OCI-LY7 (cell line): ENCODE results near the gene MTUS2. TPM values are rescaled to one million over a fixed set of nuclear protein-coding genes. Genes with fewer than 3 reads are reported as not detected.

Experiments
- BruUV-seq: library from RNA; stranded (reverse); fragments of 400-500 nt; replicated peaks from 2 replicates; lab custom pipeline; 2021; lab: Mats Ljungman, UMichigan
- CTCF ChIA-PET: fragments of 300-600 bp; sonication (Branson Sonifier 250); formaldehyde crosslinking; loops from one replicate; lab custom pipeline; 2022; ENCODE audit warnings: antibody characterized with exemption; ENCODE audit not compliant: unreplicated experiment; lab: Charles Lee
- POLR2A ChIA-PET: fragments of 300-600 bp; sonication (Branson Sonifier 250); formaldehyde crosslinking; loops from one replicate; lab custom pipeline; 2022; ENCODE audit warnings: antibody characterized with exemption; lab: Charles Lee
- DNase-seq: peaks from one replicate; pipeline ENCODE4 v3.0.0-alpha.2; 2015; ENCODE audit warnings: low spot score
- H2AFZ ChIP-seq: fragments of 200-600 bp; sonication (generic), shearing (Covaris generic); 2 replicates; pipeline ENCODE4 v1.6.1; 2014; ENCODE audit warnings: mild to moderate bottlenecking, antibody characterized with exemption, low read length, moderate library complexity
- H3K27ac ChIP-seq: fragments of 200-600 bp; sonication (generic); 2 replicates; pipeline ENCODE4 v1.5.1; 2014; ENCODE audit warnings: mixed run types, low read depth, mild to moderate bottlenecking, moderate library complexity, low read length, inconsistent platforms; ENCODE audit not compliant: poor library complexity, severe bottlenecking
- H3K36me3 ChIP-seq: fragments of 200-600 bp; sonication (generic); 2 replicates; pipeline ENCODE4 v1.6.1; 2014; ENCODE audit warnings: mild to moderate bottlenecking, antibody characterized with exemption, low read length, moderate library complexity, mixed read lengths; ENCODE audit not compliant: insufficient read depth
- H3K4me1 ChIP-seq: fragments of 200-600 bp; sonication (generic); 2 replicates; pipeline ENCODE4 v1.5.1; 2014; ENCODE audit warnings: mild to moderate bottlenecking, low read length; ENCODE audit not compliant: insufficient read depth, poor library complexity, severe bottlenecking
- H3K4me2 ChIP-seq: fragments of 200-600 bp; sonication (generic); 2 replicates; pipeline ENCODE4 v1.6.1; 2014; ENCODE audit warnings: mild to moderate bottlenecking, low read length
- H3K4me3 ChIP-seq: fragments of 200-600 bp; sonication (generic); 2 replicates; pipeline ENCODE4 v1.5.1; 2014; ENCODE audit warnings: mild to moderate bottlenecking, low read depth, low read length; ENCODE audit not compliant: poor library complexity, severe bottlenecking
- H3K79me2 ChIP-seq: fragments of 200-600 bp; sonication (generic); 2 replicates; pipeline ENCODE4 v1.6.1; 2016; ENCODE audit warnings: low read depth, mild to moderate bottlenecking, low read length, moderate library complexity, mixed read lengths; ENCODE audit not compliant: insufficient read depth
- H3K9me2 ChIP-seq: fragments of 200-600 bp; sonication (generic); 2 replicates; pipeline ENCODE4 v1.6.1; 2016; ENCODE audit warnings: mild to moderate bottlenecking, low read length, mixed read lengths; ENCODE audit not compliant: insufficient read depth
- H3K9me3 ChIP-seq: fragments of 200-600 bp; sonication (generic); 2 replicates; pipeline ENCODE4 v1.6.1; 2014; ENCODE audit warnings: mild to moderate bottlenecking, mixed run types, low read length, mixed read lengths
- H4K20me1 ChIP-seq: fragments of 200-600 bp; sonication (generic); 2 replicates; pipeline ENCODE4 v1.6.1; 2014; ENCODE audit warnings: mild to moderate bottlenecking, antibody characterized with exemption, low read length, moderate library complexity, mixed read lengths; ENCODE audit not compliant: insufficient read depth
- EZH2phosphoT487 ChIP-seq: fragments of 200-600 bp; sonication (generic); IDR thresholded peaks from 2 replicates; pipeline ENCODE4 v1.6.1; 2018; ENCODE audit warnings: low read depth, borderline replicate concordance, mild to moderate bottlenecking, mixed run types, antibody characterized with exemption, low read length, moderate library complexity, mixed read lengths
- intact Hi-C: fragments of 100-400 bp; cut with micrococcal nuclease; formaldehyde crosslinking; loops from one replicate; pipeline ENCODE4 v1.10.0; 2022; ENCODE audit not compliant: unreplicated experiment
- total RNA-seq, 2 experiments: library from RNA; depleted of rRNA in 1 of 2; stranded (reverse); fragments of >200 nt in 1 of 2; shearing (Covaris generic) in 1 of 2; gene quantifications; 2 replicates each; pipeline ENCODE4 v1.2.3, GENCODE V29; 2014 to 2022
- TF ChIP-seq, protein P1 (sequence below): fragments of 200-600 bp; sonication (generic); conservative IDR thresholded peaks from 2 replicates; pipeline ENCODE4 v1.5.1; 2014; ENCODE audit warnings: mild to moderate bottlenecking, antibody characterized with exemption, low read length, moderate library complexity, mixed read lengths

MTUS2 gene
- total RNA-seq, 2 experiments from 2014 or later = 0.16 to 9.8 TPM

DNA sequence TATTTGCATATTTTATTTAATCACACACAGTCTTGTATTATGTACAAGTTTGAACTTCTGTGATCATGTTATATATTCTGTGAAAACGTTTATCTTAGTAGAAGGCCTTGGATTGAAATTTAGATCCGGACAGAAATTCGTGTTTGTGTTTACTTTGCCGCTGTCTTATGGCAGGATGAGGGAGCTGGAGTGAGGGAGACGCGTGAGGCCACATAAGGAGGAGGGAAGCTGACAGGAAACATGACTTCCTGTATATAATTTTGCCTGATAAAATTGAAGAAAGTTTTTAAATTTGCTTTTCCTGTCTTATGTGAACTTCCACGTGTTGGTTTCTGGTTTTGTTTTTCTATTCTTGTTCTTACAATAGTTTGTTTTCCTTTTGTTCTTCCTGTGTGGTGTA lies 200.2 kb downstream of the MTUS2 start:
- TF ChIP-seq, protein P1, sequence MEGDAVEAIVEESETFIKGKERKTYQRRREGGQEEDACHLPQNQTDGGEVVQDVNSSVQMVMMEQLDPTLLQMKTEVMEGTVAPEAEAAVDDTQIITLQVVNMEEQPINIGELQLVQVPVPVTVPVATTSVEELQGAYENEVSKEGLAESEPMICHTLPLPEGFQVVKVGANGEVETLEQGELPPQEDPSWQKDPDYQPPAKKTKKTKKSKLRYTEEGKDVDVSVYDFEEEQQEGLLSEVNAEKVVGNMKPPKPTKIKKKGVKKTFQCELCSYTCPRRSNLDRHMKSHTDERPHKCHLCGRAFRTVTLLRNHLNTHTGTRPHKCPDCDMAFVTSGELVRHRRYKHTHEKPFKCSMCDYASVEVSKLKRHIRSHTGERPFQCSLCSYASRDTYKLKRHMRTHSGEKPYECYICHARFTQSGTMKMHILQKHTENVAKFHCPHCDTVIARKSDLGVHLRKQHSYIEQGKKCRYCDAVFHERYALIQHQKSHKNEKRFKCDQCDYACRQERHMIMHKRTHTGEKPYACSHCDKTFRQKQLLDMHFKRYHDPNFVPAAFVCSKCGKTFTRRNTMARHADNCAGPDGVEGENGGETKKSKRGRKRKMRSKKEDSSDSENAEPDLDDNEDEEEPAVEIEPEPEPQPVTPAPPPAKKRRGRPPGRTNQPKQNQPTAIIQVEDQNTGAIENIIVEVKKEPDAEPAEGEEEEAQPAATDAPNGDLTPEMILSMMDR = no peak
- no peak for TF ChIP-seq EZH2phosphoT487
- H3K4me2 ChIP-seq = no peak overlapping the region
- POLR2A ChIA-PET = interaction anchor here (0.6 kb wide), 1 partner anchor 734 kb away, joined by 3 read pairs; no protein-coding TSS in a partner anchor
- DNase-seq = no peak
- no peaks in the 10 kb centered on the region for H4K20me1 ChIP-seq
- no peaks in the 10 kb centered on the region for H3K79me2 ChIP-seq
- intact Hi-C loops = no loop called here
- no peaks in the 10 kb centered on the region for H3K9me3 ChIP-seq
- H2AFZ ChIP-seq = no peak overlapping the region
- H3K36me3 ChIP-seq = no peaks in the 10 kb centered on the region
- H3K4me1 ChIP-seq = no peaks in the 10 kb centered on the region
- no peak overlapping the region for H3K27ac ChIP-seq
- H3K4me3 ChIP-seq = no peak overlapping the region
- H3K9me2 ChIP-seq = no peaks in the 10 kb centered on the region
- BruUV-seq = no TSS peak
- CTCF ChIA-PET = no interaction called here

- BruUV-seq = no TSS peak
- Histone ChIP-seq H3K27ac (no peak overlapping the region), H3K36me3 (no peaks in the 10 kb centered on the region), H3K9me2 (no peaks in the 10 kb centered on the region), H3K4me2 (no peak overlapping the region), H4K20me1 (no peaks in the 10 kb centered on the region), H3K4me3 (no peak overlapping the region), H3K4me1 (no peaks in the 10 kb centered on the region), H2AFZ (no peak overlapping the region), H3K9me3 (no peaks in the 10 kb centered on the region), H3K79me2 (no peaks in the 10 kb centered on the region)
- ChIA-PET CTCF (no interaction called here), POLR2A (no interaction called here)
- DNase-seq = no peak
- intact Hi-C loops = no loop called here
- TF ChIP-seq, protein P1 = no peak
- TF ChIP-seq EZH2phosphoT487 = no peak
Observed at GRCh38 chr13:29021311-29021710, 201.2 kb downstream of the MTUS2 start.

DNA sequence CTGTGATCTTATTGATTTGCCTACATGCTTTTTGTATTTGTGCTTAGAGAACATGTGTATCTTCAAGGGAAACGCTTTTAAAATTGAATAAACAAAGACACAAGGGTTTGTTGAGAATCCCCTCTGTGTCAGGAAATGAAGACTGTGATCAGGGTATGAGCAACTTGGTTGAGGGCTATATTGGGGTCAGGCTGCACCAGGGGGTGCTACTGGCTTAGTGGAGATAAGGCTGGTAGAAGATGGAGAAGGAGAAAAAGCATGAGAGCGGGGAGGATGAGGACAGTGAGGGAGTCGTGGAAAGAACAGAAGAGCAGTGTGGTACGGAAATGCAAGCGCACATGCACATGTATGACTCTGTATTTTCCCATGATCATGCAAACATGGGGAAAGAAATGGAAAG lies 201.6 kb downstream of the MTUS2 start:
- no peak overlapping the region for H3K27ac ChIP-seq

More for the DNA sequence above, 201.6 kb downstream of the MTUS2 start:
- ChIA-PET CTCF (no interaction called here), POLR2A (no interaction called here)
- no peaks in the 10 kb centered on the region for H4K20me1 ChIP-seq
- no TSS peak for BruUV-seq
- DNase-seq = no peak
- H3K79me2 ChIP-seq = no peaks in the 10 kb centered on the region
- H3K4me2 ChIP-seq = no peak overlapping the region
- no peak overlapping the region for H2AFZ ChIP-seq
- intact Hi-C loops = no loop called here
- TF ChIP-seq, protein P1 = no peak
- no peak for TF ChIP-seq EZH2phosphoT487
- H3K9me3 ChIP-seq = no peaks in the 10 kb centered on the region
- H3K4me1 ChIP-seq = no peaks in the 10 kb centered on the region
- H3K9me2 ChIP-seq = no peaks in the 10 kb centered on the region
- H3K36me3 ChIP-seq = no peaks in the 10 kb centered on the region
- H3K4me3 ChIP-seq = no peak overlapping the region
